SK-N-SH treated with all-trans-retinoic acid at 6 μM for 48 hours (cell line): ENCODE measurements around the gene OR8D2.

Experiments
- ATAC-seq: fragments of 200-7000 bp; cut with Tn5 transposase; 3 replicates; pipeline ENCODE4 v1.9.1; 2020; ENCODE audit warnings: mild to moderate bottlenecking, moderate library complexity
- ARNTL ChIP-seq: fragments of 450-650 bp; formaldehyde crosslinking; IDR thresholded peaks from 2 replicates; pipeline ENCODE4 v1.5.0; 2020; ENCODE audit warnings: low read depth, mild to moderate bottlenecking, moderate library complexity, borderline replicate concordance
- BACH2 ChIP-seq: fragments of 250-450 bp; sonication (Bioruptor Pico); IDR thresholded peaks from 2 replicates; pipeline ENCODE4 v1.9.0; 2021; ENCODE audit warnings: mild to moderate bottlenecking, borderline replicate concordance
- CSDC2 ChIP-seq: fragments of 250-450 bp; sonication (Bioruptor Pico); IDR thresholded peaks from 2 replicates; pipeline ENCODE4 v1.5.0; 2020; ENCODE audit warnings: mild to moderate bottlenecking, moderate library complexity
- ESRRG ChIP-seq: fragments of 250-450 bp; sonication (Bioruptor Pico); IDR thresholded peaks from 2 replicates; pipeline ENCODE4 v1.6.1; 2021; ENCODE audit warnings: mild to moderate bottlenecking
- GLIS3 ChIP-seq: fragments of 250-450 bp; sonication (Bioruptor Pico); IDR thresholded peaks from 2 replicates; pipeline ENCODE4 v1.5.0; 2020; ENCODE audit warnings: mild to moderate bottlenecking, moderate library complexity
- POU6F1 ChIP-seq: fragments of 250-450 bp; sonication (Bioruptor Pico); IDR thresholded peaks from 2 replicates; pipeline ENCODE4 v1.8.0; 2021; ENCODE audit warnings: low read depth, mild to moderate bottlenecking, moderate library complexity, borderline replicate concordance
- PPARA ChIP-seq: fragments of 250-450 bp; sonication (Bioruptor Pico); IDR thresholded peaks from 2 replicates; pipeline ENCODE4 v1.5.0; 2020; ENCODE audit warnings: mild to moderate bottlenecking, borderline replicate concordance
- RARB ChIP-seq: fragments of 250-450 bp; sonication (Bioruptor Pico); IDR thresholded peaks from 2 replicates; pipeline ENCODE4 v1.8.0; 2021; ENCODE audit warnings: mild to moderate bottlenecking, moderate library complexity
- SNAI2 ChIP-seq: fragments of 250-450 bp; sonication (Bioruptor Pico); IDR thresholded peaks from 2 replicates; pipeline ENCODE4 v1.5.0; 2020; ENCODE audit warnings: mild to moderate bottlenecking, moderate library complexity
- TCF4 ChIP-seq: fragments of 250-450 bp; sonication (Bioruptor Pico); IDR thresholded peaks from 2 replicates; pipeline ENCODE4 v1.8.0; 2021; ENCODE audit warnings: mild to moderate bottlenecking, moderate library complexity, borderline replicate concordance
- TOX ChIP-seq: fragments of 250-450 bp; sonication (Bioruptor Pico); IDR thresholded peaks from 2 replicates; pipeline ENCODE4 v1.8.0; 2021; ENCODE audit warnings: mild to moderate bottlenecking, moderate library complexity, borderline replicate concordance
- ZC3H10 ChIP-seq: fragments of 250-450 bp; sonication (Bioruptor Pico); IDR thresholded peaks from 2 replicates; pipeline ENCODE4 v1.5.1; 2021; ENCODE audit warnings: mild to moderate bottlenecking, moderate library complexity
- ZFP3 ChIP-seq: fragments of 250-450 bp; sonication (Bioruptor Pico); IDR thresholded peaks from 2 replicates; pipeline ENCODE4 v1.5.0; 2020; ENCODE audit warnings: mild to moderate bottlenecking, moderate library complexity
- ZFP30 ChIP-seq: fragments of 450-650 bp; formaldehyde crosslinking; IDR thresholded peaks from 2 replicates; pipeline ENCODE4 v1.5.0; 2022; ENCODE audit warnings: mild to moderate bottlenecking, moderate library complexity
- ZNF565 ChIP-seq: fragments of 450-650 bp; formaldehyde crosslinking; conservative IDR thresholded peaks from 2 replicates; pipeline ENCODE4 v1.5.0; 2020; ENCODE audit warnings: low read depth, mild to moderate bottlenecking, moderate library complexity
- ZNF70 ChIP-seq: fragments of 450-650 bp; formaldehyde crosslinking; IDR thresholded peaks from 2 replicates; pipeline ENCODE4 v1.5.0; 2020; ENCODE audit warnings: mild to moderate bottlenecking, moderate library complexity
- ZNF8 ChIP-seq: fragments of 450-650 bp; formaldehyde crosslinking; IDR thresholded peaks from 2 replicates; pipeline ENCODE4 v1.5.0; 2020; ENCODE audit warnings: mild to moderate bottlenecking, moderate library complexity
- TF ChIP-seq, protein P1 (sequence below): fragments of 250-450 bp; sonication (Bioruptor Pico); IDR thresholded peaks from 2 replicates; pipeline ENCODE4 v1.5.1; 2021; ENCODE audit warnings: mild to moderate bottlenecking, moderate library complexity
- TF ChIP-seq, protein P2 (sequence below): fragments of 250-450 bp; sonication (Bioruptor Pico); IDR thresholded peaks from 2 replicates; pipeline ENCODE4 v1.5.0; 2020; ENCODE audit warnings: mild to moderate bottlenecking, moderate library complexity
- TF ChIP-seq, protein P3 (sequence below): fragments of 250-450 bp; sonication (Bioruptor Pico); IDR thresholded peaks from 2 replicates; pipeline ENCODE4 v1.5.1; 2020; ENCODE audit warnings: low read depth, mild to moderate bottlenecking, moderate library complexity

The OR8D2 gene

GRCh38 chr11:124296016-124296415, 24.0 kb downstream of the OR8D2 start:
- no peak for ATAC-seq
- TF ChIP-seq ZNF565 (CRISPR knock-in tag) (no peak), TCF4 (CRISPR knock-in tag) (no peak), ZC3H10 (CRISPR knock-in tag) (no peak), ESRRG (CRISPR knock-in tag) (no peak), RARB (CRISPR knock-in tag) (no peak), ZFP30 (CRISPR knock-in tag) (no peak), ZNF70 (CRISPR knock-in tag) (no peak), ARNTL (CRISPR knock-in tag) (no peak), CSDC2 (CRISPR knock-in tag) (no peak), POU6F1 (no peak), ZNF8 (no peak), TOX (no peak), GLIS3 (CRISPR knock-in tag) (no peak), ZFP3 (CRISPR knock-in tag) (no peak)
- TF ChIP-seq, protein P1, sequence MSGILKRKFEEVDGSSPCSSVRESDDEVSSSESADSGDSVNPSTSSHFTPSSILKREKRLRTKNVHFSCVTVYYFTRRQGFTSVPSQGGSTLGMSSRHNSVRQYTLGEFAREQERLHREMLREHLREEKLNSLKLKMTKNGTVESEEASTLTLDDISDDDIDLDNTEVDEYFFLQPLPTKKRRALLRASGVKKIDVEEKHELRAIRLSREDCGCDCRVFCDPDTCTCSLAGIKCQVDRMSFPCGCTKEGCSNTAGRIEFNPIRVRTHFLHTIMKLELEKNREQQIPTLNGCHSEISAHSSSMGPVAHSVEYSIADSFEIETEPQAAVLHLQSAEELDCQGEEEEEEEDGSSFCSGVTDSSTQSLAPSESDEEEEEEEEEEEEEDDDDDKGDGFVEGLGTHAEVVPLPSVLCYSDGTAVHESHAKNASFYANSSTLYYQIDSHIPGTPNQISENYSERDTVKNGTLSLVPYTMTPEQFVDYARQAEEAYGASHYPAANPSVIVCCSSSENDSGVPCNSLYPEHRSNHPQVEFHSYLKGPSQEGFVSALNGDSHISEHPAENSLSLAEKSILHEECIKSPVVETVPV = no peak
- TF ChIP-seq, protein P2, sequence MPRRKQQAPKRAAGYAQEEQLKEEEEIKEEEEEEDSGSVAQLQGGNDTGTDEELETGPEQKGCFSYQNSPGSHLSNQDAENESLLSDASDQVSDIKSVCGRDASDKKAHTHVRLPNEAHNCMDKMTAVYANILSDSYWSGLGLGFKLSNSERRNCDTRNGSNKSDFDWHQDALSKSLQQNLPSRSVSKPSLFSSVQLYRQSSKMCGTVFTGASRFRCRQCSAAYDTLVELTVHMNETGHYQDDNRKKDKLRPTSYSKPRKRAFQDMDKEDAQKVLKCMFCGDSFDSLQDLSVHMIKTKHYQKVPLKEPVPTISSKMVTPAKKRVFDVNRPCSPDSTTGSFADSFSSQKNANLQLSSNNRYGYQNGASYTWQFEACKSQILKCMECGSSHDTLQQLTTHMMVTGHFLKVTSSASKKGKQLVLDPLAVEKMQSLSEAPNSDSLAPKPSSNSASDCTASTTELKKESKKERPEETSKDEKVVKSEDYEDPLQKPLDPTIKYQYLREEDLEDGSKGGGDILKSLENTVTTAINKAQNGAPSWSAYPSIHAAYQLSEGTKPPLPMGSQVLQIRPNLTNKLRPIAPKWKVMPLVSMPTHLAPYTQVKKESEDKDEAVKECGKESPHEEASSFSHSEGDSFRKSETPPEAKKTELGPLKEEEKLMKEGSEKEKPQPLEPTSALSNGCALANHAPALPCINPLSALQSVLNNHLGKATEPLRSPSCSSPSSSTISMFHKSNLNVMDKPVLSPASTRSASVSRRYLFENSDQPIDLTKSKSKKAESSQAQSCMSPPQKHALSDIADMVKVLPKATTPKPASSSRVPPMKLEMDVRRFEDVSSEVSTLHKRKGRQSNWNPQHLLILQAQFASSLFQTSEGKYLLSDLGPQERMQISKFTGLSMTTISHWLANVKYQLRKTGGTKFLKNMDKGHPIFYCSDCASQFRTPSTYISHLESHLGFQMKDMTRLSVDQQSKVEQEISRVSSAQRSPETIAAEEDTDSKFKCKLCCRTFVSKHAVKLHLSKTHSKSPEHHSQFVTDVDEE (CRISPR knock-in tag) = no peak
- TF ChIP-seq, protein P3, sequence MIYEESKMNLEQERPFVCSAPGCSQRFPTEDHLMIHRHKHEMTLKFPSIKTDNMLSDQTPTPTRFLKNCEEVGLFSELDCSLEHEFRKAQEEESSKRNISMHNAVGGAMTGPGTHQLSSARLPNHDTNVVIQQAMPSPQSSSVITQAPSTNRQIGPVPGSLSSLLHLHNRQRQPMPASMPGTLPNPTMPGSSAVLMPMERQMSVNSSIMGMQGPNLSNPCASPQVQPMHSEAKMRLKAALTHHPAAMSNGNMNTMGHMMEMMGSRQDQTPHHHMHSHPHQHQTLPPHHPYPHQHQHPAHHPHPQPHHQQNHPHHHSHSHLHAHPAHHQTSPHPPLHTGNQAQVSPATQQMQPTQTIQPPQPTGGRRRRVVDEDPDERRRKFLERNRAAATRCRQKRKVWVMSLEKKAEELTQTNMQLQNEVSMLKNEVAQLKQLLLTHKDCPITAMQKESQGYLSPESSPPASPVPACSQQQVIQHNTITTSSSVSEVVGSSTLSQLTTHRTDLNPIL (CRISPR knock-in tag) = no peak

DNA sequence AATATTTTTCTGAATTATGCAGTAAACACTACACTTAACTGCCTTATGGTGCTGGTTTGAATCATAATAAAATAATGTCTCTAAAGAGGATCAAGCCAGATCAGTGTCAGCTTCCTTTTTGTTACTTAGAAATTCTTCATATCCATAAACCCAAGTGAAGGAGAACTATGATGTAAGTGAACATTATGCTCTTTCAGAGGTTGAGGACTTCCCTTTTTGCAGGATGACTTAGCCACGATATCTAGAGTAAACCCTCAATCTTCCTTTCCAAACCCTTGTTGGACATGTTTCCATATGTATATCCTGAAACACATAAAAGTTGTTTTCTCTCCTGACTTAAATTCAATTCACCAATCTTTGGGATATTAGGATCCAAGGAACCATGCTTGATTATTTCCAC, 25.3 kb downstream of the OR8D2 start:
- no peak for ATAC-seq
- TF ChIP-seq PPARA (no peak), RARB (CRISPR knock-in tag) (no peak), TOX (no peak)
- TF ChIP-seq, protein P3 (CRISPR knock-in tag) = no peak

- TF ChIP-seq BACH2 (CRISPR knock-in tag) (no peak), ZFP3 (CRISPR knock-in tag) (no peak), ZNF70 (CRISPR knock-in tag) (no peak), SNAI2 (no peak), POU6F1 (no peak), RARB (CRISPR knock-in tag) (no peak)
- TF ChIP-seq, protein P1 = no peak
- TF ChIP-seq, protein P2 (CRISPR knock-in tag) = no peak
- ATAC-seq = no peak
Observed at GRCh38 chr11:124285610-124286344, 34.2 kb downstream of the OR8D2 start.
